HepG2 (cell line): ENCODE data around the gene XPO5. TPM values are rescaled to one million over a fixed set of nuclear protein-coding genes. Genes with fewer than 3 reads are reported as not detected.
A peak's percentile ranks its signal among the peaks of the same experiment; 100 is the strongest.

Experiments used
- ADNP ChIP-seq: sonication (generic); formaldehyde crosslinking; IDR thresholded peaks from 2 replicates; pipeline ENCODE4 v1.4.0; 2020; ENCODE audit warnings: missing genetic modification reagents
- BORCS8-MEF2B ChIP-seq: sonication (generic); formaldehyde crosslinking; IDR thresholded peaks from 2 replicates; pipeline ENCODE4 v1.8.0; 2022; ENCODE audit warnings: mild to moderate bottlenecking, missing genetic modification reagents
- DMTF1 ChIP-seq: sonication (generic); formaldehyde crosslinking; IDR thresholded peaks from 2 replicates; pipeline ENCODE4 v1.4.0; 2020; ENCODE audit warnings: mild to moderate bottlenecking, missing genetic modification reagents
- KDM5A ChIP-seq: fragments of 200-600 bp; sonication (generic); IDR thresholded peaks from 2 replicates; pipeline ENCODE4 v1.7.0; 2018; ENCODE audit warnings: antibody characterized with exemption, mild to moderate bottlenecking, low read length, borderline replicate concordance
- PHF20 ChIP-seq: sonication (generic); formaldehyde crosslinking; IDR thresholded peaks from 2 replicates; pipeline ENCODE4 v1.5.0; 2020; ENCODE audit warnings: mild to moderate bottlenecking, missing genetic modification reagents
- RFXANK ChIP-seq: IDR thresholded peaks from 2 replicates; pipeline ENCODE4 v1.6.1; 2016
- SYNCRIP ChIP-seq: fragments of 200-400 bp; formaldehyde crosslinking; IDR thresholded peaks from 2 replicates; pipeline ENCODE4 v1.6.1; 2018; ENCODE audit warnings: mild to moderate bottlenecking, low read depth, low read length; ENCODE audit not compliant: insufficient read depth
- ZBTB2 ChIP-seq: sonication (generic); formaldehyde crosslinking; IDR thresholded peaks from 2 replicates; pipeline ENCODE4 v1.8.0; 2022; ENCODE audit warnings: low read depth, missing genetic modification reagents
- ZNF180 ChIP-seq: sonication (generic); formaldehyde crosslinking; IDR thresholded peaks from 2 replicates; pipeline ENCODE4 v1.4.0; 2020; ENCODE audit warnings: low read depth, missing genetic modification reagents, borderline replicate concordance
- ZNF207 ChIP-seq: fragments of 450-650 bp; IDR thresholded peaks from 2 replicates; pipeline ENCODE4 v1.6.1; 2016; ENCODE audit warnings: antibody characterized with exemption, borderline replicate concordance
- ZNF292 ChIP-seq: sonication (generic); formaldehyde crosslinking; IDR thresholded peaks from 2 replicates; pipeline ENCODE4 v1.8.1; 2022; ENCODE audit warnings: mild to moderate bottlenecking, low read depth, missing genetic modification reagents, borderline replicate concordance
- ZNF446 ChIP-seq: sonication (generic); formaldehyde crosslinking; IDR thresholded peaks from 2 replicates; pipeline ENCODE4 v1.5.0; 2020; ENCODE audit warnings: mild to moderate bottlenecking, missing genetic modification reagents
- ZNF672 ChIP-seq: sonication (generic); formaldehyde crosslinking; IDR thresholded peaks from 2 replicates; pipeline ENCODE4 v1.8.1; 2022; ENCODE audit warnings: missing genetic modification reagents
- ZNF747 ChIP-seq: sonication (generic); formaldehyde crosslinking; IDR thresholded peaks from 2 replicates; pipeline ENCODE4 v1.8.1; 2023; ENCODE audit warnings: missing genetic modification reagents, mild to moderate bottlenecking, borderline replicate concordance
- ZNF816 ChIP-seq: sonication (generic); formaldehyde crosslinking; IDR thresholded peaks from 2 replicates; pipeline ENCODE4 v1.8.0; 2022; ENCODE audit warnings: missing genetic modification reagents, mild to moderate bottlenecking, borderline replicate concordance
- polyA plus RNA-seq, 8 experiments: library from polyadenylated mRNA; depleted of rRNA in 3 of 8; stranded (reverse) in 7 of 8; unstranded in 1 of 8; fragments of >200 nt; fragmentation: Illumina TruSeq in 4 of 8; extraction: Trizol in 4 of 8; gene quantifications; 2 replicates each; pipeline versions ENCODE4 v1.2.1 to v1.2.3, GENCODE V29; 2011 to 2016; ENCODE audit warnings: low read depth in 4 of 8, missing spikeins in 1 of 8, mixed read lengths in 1 of 8; ENCODE audit not compliant: insufficient read depth in 1 of 8
- total RNA-seq, 5 experiments: library from RNA; depleted of rRNA; stranded (reverse); fragments of >200 nt; fragmentation: Illumina TruSeq; extraction: Trizol; gene quantifications; 2 replicates each; pipeline ENCODE4 v1.2.3, GENCODE V29; 2016; ENCODE audit warnings: low read depth in 1 of 5
- TF ChIP-seq, protein P1 (sequence below): sonication (generic); formaldehyde crosslinking; IDR thresholded peaks from 2 replicates; pipeline ENCODE4 v1.4.0; 2020; ENCODE audit warnings: missing genetic modification reagents, borderline replicate concordance
- TF ChIP-seq, protein P2 (sequence below): sonication (generic); formaldehyde crosslinking; IDR thresholded peaks from 2 replicates; pipeline ENCODE4 v1.8.0; 2022; ENCODE audit warnings: mild to moderate bottlenecking, missing genetic modification reagents; ENCODE audit not compliant: insufficient replicate concordance
- TF ChIP-seq, protein P3 (sequence below): IDR thresholded peaks from 2 replicates; pipeline ENCODE4 v1.6.1; 2012; ENCODE audit warnings: low read length, improper control_type of control experiment

Gene XPO5
- total and polyA plus RNA-seq, 2 of the 13 experiments (the other 11 are each of a cell fraction or from before 2014, with no cell fraction given) = 52.2 to 68.0 TPM

- TF ChIP-seq DMTF1 (CRISPR knock-in tag) (no peak), ADNP (CRISPR knock-in tag) (no peak), ZNF292 (CRISPR knock-in tag) (peak; percentile 64; the same call in 1 of the 2 replicates), ZNF207 (no peak), ZNF672 (CRISPR knock-in tag) (no peak), ZNF446 (no peak), ZBTB2 (CRISPR knock-in tag) (no peak), ZNF816 (CRISPR knock-in tag) (no peak), ZNF747 (CRISPR knock-in tag) (no peak), SYNCRIP (no peak), PHF20 (CRISPR knock-in tag) (no peak), RFXANK (CRISPR knock-in tag) (no peak), BORCS8-MEF2B (CRISPR knock-in tag) (no peak), ZNF180 (CRISPR knock-in tag) (no peak), KDM5A (no peak)
- TF ChIP-seq, protein P1, sequence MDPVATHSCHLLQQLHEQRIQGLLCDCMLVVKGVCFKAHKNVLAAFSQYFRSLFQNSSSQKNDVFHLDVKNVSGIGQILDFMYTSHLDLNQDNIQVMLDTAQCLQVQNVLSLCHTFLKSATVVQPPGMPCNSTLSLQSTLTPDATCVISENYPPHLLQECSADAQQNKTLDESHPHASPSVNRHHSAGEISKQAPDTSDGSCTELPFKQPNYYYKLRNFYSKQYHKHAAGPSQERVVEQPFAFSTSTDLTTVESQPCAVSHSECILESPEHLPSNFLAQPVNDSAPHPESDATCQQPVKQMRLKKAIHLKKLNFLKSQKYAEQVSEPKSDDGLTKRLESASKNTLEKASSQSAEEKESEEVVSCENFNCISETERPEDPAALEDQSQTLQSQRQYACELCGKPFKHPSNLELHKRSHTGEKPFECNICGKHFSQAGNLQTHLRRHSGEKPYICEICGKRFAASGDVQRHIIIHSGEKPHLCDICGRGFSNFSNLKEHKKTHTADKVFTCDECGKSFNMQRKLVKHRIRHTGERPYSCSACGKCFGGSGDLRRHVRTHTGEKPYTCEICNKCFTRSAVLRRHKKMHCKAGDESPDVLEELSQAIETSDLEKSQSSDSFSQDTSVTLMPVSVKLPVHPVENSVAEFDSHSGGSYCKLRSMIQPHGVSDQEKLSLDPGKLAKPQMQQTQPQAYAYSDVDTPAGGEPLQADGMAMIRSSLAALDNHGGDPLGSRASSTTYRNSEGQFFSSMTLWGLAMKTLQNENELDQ = no peak
- TF ChIP-seq, protein P2, sequence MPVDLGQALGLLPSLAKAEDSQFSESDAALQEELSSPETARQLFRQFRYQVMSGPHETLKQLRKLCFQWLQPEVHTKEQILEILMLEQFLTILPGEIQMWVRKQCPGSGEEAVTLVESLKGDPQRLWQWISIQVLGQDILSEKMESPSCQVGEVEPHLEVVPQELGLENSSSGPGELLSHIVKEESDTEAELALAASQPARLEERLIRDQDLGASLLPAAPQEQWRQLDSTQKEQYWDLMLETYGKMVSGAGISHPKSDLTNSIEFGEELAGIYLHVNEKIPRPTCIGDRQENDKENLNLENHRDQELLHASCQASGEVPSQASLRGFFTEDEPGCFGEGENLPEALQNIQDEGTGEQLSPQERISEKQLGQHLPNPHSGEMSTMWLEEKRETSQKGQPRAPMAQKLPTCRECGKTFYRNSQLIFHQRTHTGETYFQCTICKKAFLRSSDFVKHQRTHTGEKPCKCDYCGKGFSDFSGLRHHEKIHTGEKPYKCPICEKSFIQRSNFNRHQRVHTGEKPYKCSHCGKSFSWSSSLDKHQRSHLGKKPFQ = no peak
- TF ChIP-seq, protein P3, sequence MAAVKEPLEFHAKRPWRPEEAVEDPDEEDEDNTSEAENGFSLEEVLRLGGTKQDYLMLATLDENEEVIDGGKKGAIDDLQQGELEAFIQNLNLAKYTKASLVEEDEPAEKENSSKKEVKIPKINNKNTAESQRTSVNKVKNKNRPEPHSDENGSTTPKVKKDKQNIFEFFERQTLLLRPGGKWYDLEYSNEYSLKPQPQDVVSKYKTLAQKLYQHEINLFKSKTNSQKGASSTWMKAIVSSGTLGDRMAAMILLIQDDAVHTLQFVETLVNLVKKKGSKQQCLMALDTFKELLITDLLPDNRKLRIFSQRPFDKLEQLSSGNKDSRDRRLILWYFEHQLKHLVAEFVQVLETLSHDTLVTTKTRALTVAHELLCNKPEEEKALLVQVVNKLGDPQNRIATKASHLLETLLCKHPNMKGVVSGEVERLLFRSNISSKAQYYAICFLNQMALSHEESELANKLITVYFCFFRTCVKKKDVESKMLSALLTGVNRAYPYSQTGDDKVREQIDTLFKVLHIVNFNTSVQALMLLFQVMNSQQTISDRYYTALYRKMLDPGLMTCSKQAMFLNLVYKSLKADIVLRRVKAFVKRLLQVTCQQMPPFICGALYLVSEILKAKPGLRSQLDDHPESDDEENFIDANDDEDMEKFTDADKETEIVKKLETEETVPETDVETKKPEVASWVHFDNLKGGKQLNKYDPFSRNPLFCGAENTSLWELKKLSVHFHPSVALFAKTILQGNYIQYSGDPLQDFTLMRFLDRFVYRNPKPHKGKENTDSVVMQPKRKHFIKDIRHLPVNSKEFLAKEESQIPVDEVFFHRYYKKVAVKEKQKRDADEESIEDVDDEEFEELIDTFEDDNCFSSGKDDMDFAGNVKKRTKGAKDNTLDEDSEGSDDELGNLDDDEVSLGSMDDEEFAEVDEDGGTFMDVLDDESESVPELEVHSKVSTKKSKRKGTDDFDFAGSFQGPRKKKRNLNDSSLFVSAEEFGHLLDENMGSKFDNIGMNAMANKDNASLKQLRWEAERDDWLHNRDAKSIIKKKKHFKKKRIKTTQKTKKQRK = no peak
These were observed 76.6 kb downstream of the XPO5 start (continued) for GRCh38 chr6:43499028-43499815.
